ENCODE measurements around the gene RAB39B. TPM values are rescaled to one million over a fixed set of nuclear protein-coding genes. Genes with fewer than 3 reads are reported as not detected.

The RAB39B gene
- total and polyA plus RNA-seq, 10 of the 15 experiments (the other 5 are each of a cell fraction or from before 2014, with no cell fraction given): 1.6 to 8.6 (median 6.7) TPM

GRCh38 chrX:155246748-155247147, 17.5 kb downstream of the RAB39B start (continued):
- TF ChIP-seq BCL11A (IDR thresholded peaks at IDR 0.05; ENCODE audit: low read depth, low read length) (no peak), IKZF2 (IDR thresholded peaks at IDR 0.05) (no peak), ATF3 (IDR thresholded peaks at IDR 0.05; ENCODE audit: borderline replicate concordance, extremely low read depth, low read depth, low read length) (no peak), TCF12 (IDR thresholded peaks at IDR 0.05; ENCODE audit: low read depth, low read length) (no peak), SMAD5 (IDR thresholded peaks at IDR 0.05; ENCODE audit: low read depth) (no peak), RB1 (IDR thresholded peaks at IDR 0.05; ENCODE audit: borderline replicate concordance) (no peak)
- TF ChIP-seq, protein P1, sequence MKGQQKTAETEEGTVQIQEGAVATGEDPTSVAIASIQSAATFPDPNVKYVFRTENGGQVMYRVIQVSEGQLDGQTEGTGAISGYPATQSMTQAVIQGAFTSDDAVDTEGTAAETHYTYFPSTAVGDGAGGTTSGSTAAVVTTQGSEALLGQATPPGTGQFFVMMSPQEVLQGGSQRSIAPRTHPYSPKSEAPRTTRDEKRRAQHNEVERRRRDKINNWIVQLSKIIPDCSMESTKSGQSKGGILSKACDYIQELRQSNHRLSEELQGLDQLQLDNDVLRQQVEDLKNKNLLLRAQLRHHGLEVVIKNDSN (IDR thresholded peaks at IDR 0.05; ENCODE audit: borderline replicate concordance, extremely low read length, insufficient read depth, low read depth, low read length): no peak
- TF ChIP-seq, protein P2, sequence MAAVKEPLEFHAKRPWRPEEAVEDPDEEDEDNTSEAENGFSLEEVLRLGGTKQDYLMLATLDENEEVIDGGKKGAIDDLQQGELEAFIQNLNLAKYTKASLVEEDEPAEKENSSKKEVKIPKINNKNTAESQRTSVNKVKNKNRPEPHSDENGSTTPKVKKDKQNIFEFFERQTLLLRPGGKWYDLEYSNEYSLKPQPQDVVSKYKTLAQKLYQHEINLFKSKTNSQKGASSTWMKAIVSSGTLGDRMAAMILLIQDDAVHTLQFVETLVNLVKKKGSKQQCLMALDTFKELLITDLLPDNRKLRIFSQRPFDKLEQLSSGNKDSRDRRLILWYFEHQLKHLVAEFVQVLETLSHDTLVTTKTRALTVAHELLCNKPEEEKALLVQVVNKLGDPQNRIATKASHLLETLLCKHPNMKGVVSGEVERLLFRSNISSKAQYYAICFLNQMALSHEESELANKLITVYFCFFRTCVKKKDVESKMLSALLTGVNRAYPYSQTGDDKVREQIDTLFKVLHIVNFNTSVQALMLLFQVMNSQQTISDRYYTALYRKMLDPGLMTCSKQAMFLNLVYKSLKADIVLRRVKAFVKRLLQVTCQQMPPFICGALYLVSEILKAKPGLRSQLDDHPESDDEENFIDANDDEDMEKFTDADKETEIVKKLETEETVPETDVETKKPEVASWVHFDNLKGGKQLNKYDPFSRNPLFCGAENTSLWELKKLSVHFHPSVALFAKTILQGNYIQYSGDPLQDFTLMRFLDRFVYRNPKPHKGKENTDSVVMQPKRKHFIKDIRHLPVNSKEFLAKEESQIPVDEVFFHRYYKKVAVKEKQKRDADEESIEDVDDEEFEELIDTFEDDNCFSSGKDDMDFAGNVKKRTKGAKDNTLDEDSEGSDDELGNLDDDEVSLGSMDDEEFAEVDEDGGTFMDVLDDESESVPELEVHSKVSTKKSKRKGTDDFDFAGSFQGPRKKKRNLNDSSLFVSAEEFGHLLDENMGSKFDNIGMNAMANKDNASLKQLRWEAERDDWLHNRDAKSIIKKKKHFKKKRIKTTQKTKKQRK (IDR thresholded peaks at IDR 0.05; ENCODE audit: low read depth, low read length): no peak

Measured in GM12878 (cell line).